Fibroblast of lung (primary cell): ENCODE measurements around the gene KLK11. TPM values are rescaled to one million over a fixed set of nuclear protein-coding genes. Genes with fewer than 3 reads are reported as not detected.

Experiments
- DNase-seq, 2 donors: peaks; one replicate each; pipeline versions ENCODE4 v3.0.0 to v3.0.0-alpha.2; 2010; ENCODE audit warnings: low read depth in 2 of 2
- H2AFZ ChIP-seq: 2 replicates; pipeline ENCODE4 v1.5.1; 2012; ENCODE audit warnings: low read length, control low read depth, inconsistent platforms
- H3K27ac ChIP-seq: 2 replicates; pipeline ENCODE4 v1.5.1; 2011; ENCODE audit warnings: low read length, control low read depth; ENCODE audit not compliant: insufficient read depth
- H3K27me3 ChIP-seq: 2 replicates; pipeline ENCODE4 v1.5.1; 2011; ENCODE audit warnings: mild to moderate bottlenecking, low read length; ENCODE audit not compliant: control insufficient read depth, insufficient read depth
- H3K36me3 ChIP-seq: 2 replicates; pipeline ENCODE4 v1.5.1; 2011; ENCODE audit warnings: low read length; ENCODE audit not compliant: control insufficient read depth, insufficient read depth
- H3K4me1 ChIP-seq: 2 replicates; pipeline ENCODE4 v1.5.1; 2011; ENCODE audit warnings: low read length; ENCODE audit not compliant: control insufficient read depth, insufficient read depth; ENCODE audit errors: extremely low read depth
- H3K4me2 ChIP-seq: 2 replicates; pipeline ENCODE4 v1.5.1; 2011; ENCODE audit warnings: low read length, control low read depth; ENCODE audit not compliant: insufficient read depth; ENCODE audit errors: extremely low read depth
- H3K4me3 ChIP-seq, 4 experiments: fragments of 200-600 bp in 1 of 4; sonication (generic) in 1 of 4; replicated peaks in 1 of 4; 2 replicates each; pipeline ENCODE4 v1.5.1; 2011 to 2016; ENCODE audit warnings: low read length in 4 of 4, low read depth in 3 of 4, mild to moderate bottlenecking in 3 of 4, control low read depth in 2 of 4, inconsistent platforms in 1 of 4, mixed read lengths in 1 of 4; ENCODE audit not compliant: insufficient read depth in 1 of 4; ENCODE audit errors: control extremely low read depth in 1 of 4
- H3K79me2 ChIP-seq: 2 replicates; pipeline ENCODE4 v1.5.1; 2012; ENCODE audit warnings: mild to moderate bottlenecking, low read length, inconsistent platforms; ENCODE audit not compliant: control insufficient read depth, insufficient read depth
- H3K9ac ChIP-seq: 2 replicates; pipeline ENCODE4 v1.5.1; 2011; ENCODE audit warnings: mild to moderate bottlenecking, low read length, control low read depth; ENCODE audit not compliant: insufficient read depth
- H3K9me3 ChIP-seq: 2 replicates; pipeline ENCODE4 v1.5.1; 2012; ENCODE audit warnings: low read depth, low read length; ENCODE audit not compliant: control insufficient read depth, insufficient read depth
- H4K20me1 ChIP-seq: 2 replicates; pipeline ENCODE4 v1.5.1; 2011; ENCODE audit warnings: low read length; ENCODE audit not compliant: control insufficient read depth, insufficient read depth; ENCODE audit errors: extremely low read depth
- CTCF ChIP-seq, 2 donors: IDR thresholded peaks in 1 of 2; conservative IDR thresholded peaks in 1 of 2; 1 replicate in 1 of 2; 2 replicates in 1 of 2; pipeline ENCODE4 v1.5.1; 2011 to 2012; ENCODE audit warnings: low read length in 2 of 2, control low read depth in 1 of 2, inconsistent platforms in 1 of 2, low read depth in 1 of 2, mild to moderate bottlenecking in 1 of 2
- EZH2 ChIP-seq: IDR thresholded peaks from 2 replicates; pipeline ENCODE4 v1.5.1; 2012; ENCODE audit warnings: low read length, control low read depth, mild to moderate bottlenecking; ENCODE audit errors: missing control alignments
- polyA plus RNA-seq, 2 donors: library from polyadenylated mRNA; depleted of rRNA in 1 of 2; stranded (reverse) in 1 of 2; unstranded in 1 of 2; fragments of >200 nt; gene quantifications; 2 replicates each; pipeline ENCODE4 v1.2.1, GENCODE V29; 2011 to 2012; ENCODE audit warnings: missing spikeins in 1 of 2
- total RNA-seq: library from RNA; depleted of rRNA; stranded (reverse); fragments of >200 nt; gene quantifications from 2 replicates; pipeline ENCODE4 v1.2.1, GENCODE V29; 2014

KLK11 gene
- total and polyA plus RNA-seq, 2 donors (not counting 1 experiment from before 2014, with no cell fraction given): not detected

DNA sequence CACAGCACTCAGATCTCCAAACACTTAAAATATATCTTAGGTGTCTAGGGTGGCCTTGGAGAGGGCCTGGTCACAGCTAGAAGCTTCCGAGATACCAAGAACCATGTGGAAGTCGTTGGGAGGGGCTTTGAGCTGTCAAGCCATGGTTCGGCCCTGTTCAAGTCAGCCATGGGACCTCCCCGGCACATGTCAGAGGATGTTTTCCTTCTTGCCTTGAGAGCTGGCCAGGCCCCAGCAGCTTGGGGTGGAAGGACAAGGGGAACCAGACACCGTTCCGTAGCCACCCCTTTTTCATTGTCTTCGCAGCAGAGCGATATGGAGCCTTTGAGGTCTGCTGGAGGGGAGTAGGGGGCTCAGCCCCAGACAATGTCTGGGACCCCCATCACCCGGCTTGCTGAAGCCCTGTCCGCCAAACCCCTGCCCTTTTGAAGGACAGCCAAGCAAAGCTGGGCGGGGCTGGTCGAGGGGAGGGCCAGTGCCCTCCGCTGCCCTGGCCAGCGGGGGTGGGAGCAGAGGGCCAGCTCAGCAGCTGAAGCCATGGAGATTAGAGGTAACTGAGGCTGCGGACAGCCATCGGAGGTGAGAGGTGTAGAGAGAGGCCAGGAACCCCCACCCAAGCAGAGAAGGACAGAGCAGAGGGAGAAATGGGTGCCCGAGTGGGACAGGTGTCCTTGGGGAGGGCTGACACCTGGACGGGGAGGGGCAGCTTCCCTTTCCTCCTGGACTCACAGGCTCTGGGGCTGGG, 435 bp downstream of the KLK11 start:
- Histone ChIP-seq H4K20me1 (no peaks in the 10 kb centered on the region), H3K9ac (no peak overlapping the region), H3K79me2 (no peaks in the 10 kb centered on the region), H3K27me3 (no peaks in the 10 kb centered on the region), H2AFZ (no peak overlapping the region), H3K9me3 (no peaks in the 10 kb centered on the region), H3K4me2 (no peak overlapping the region), H3K4me1 (no peaks in the 10 kb centered on the region), H3K36me3 (no peaks in the 10 kb centered on the region), H3K27ac (no peak overlapping the region), H3K4me3 (no peak overlapping the region)
- no peak for DNase-seq
- TF ChIP-seq EZH2: no peak
- TF ChIP-seq CTCF (conservative IDR thresholded peaks at IDR 0.05 in 1 of 2, IDR thresholded peaks at IDR 0.05 in 1 of 2; ENCODE audit: low read depth in 1 of 2, low read length in 2 of 2): no peak

- no peaks in the 10 kb centered on the region for H3K36me3 ChIP-seq
- H3K4me3 ChIP-seq: no peak overlapping the region
- H3K27ac ChIP-seq: no peak overlapping the region
- no peak overlapping the region for H3K4me2 ChIP-seq
- no peaks in the 10 kb centered on the region for H3K4me1 ChIP-seq
- no peak for TF ChIP-seq EZH2
- TF ChIP-seq CTCF (conservative IDR thresholded peaks at IDR 0.05 in 1 of 2, IDR thresholded peaks at IDR 0.05 in 1 of 2; ENCODE audit: low read depth in 1 of 2, low read length in 2 of 2): no peak
- H3K9ac ChIP-seq: no peak overlapping the region
- no peak overlapping the region for H2AFZ ChIP-seq
- H3K9me3 ChIP-seq: no peaks in the 10 kb centered on the region
- H3K79me2 ChIP-seq: no peaks in the 10 kb centered on the region
- DNase-seq: no peak
- H4K20me1 ChIP-seq: no peaks in the 10 kb centered on the region
- H3K27me3 ChIP-seq: no peaks in the 10 kb centered on the region
Measured at GRCh38 chr19:51025401-51025800, 1.0 kb downstream of the KLK11 start.

DNA sequence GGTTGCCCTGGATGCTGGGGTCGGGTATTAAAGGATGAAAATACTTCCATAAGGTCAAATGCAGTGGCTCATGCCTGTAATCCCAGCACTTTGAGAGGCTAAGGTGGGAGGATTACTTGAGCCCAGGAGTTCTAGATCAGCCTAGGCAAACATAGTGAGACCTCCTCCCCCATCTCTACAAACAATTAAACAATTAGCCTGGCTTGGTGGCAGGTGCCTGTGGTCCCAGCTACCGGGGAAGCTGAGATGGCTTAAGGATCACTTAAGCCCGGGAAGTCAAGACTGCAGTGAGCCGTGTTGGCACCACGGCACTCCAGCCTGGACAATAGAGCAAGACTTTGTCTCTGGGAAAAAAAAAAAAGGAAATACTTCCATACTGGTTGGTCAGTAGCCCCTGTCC, 1.5 kb downstream of the KLK11 start:
- DNase-seq: no peak
- Histone ChIP-seq H3K4me3 (no peak overlapping the region), H3K79me2 (no peaks in the 10 kb centered on the region), H4K20me1 (no peaks in the 10 kb centered on the region), H3K9me3 (no peaks in the 10 kb centered on the region), H3K27ac (no peak overlapping the region), H3K27me3 (no peaks in the 10 kb centered on the region), H3K4me1 (no peaks in the 10 kb centered on the region), H3K4me2 (no peak overlapping the region), H2AFZ (no peak overlapping the region), H3K36me3 (no peaks in the 10 kb centered on the region), H3K9ac (no peak overlapping the region)
- TF ChIP-seq EZH2 (no peak), CTCF (conservative IDR thresholded peaks at IDR 0.05 in 1 of 2, IDR thresholded peaks at IDR 0.05 in 1 of 2; ENCODE audit: low read depth in 1 of 2, low read length in 2 of 2) (no peak)
